GM23338 (cell line): Measurements from ENCODE around the gene CATSPERZ. TPM values are rescaled to one million over a fixed set of nuclear protein-coding genes. Genes with fewer than 3 reads are reported as not detected.

ENCODE experiments used
- ATAC-seq: fragments of 200-7000 bp; cut with Tn5 transposase; 3 replicates; pipeline ENCODE4 v1.9.1; 2020
- DNase-seq: peaks from one replicate; pipeline ENCODE4 v3.0.0-alpha.2; 2015; ENCODE audit warnings: low spot score
- H2AFZ ChIP-seq: fragments of 200-600 bp; sonication (generic); 2 replicates; pipeline ENCODE4 v1.8.0; 2016; ENCODE audit warnings: antibody characterized with exemption, mild to moderate bottlenecking, moderate library complexity
- H3F3A ChIP-seq: fragments of 200-600 bp; sonication (generic); replicated peaks from 2 replicates; pipeline ENCODE4 v1.8.0; 2017; ENCODE audit warnings: antibody characterized with exemption, mixed run types, low read depth
- H3K27ac ChIP-seq: fragments of 200-600 bp; sonication (generic); 2 replicates; pipeline ENCODE4 v1.6.1; 2016; ENCODE audit warnings: low read depth
- H3K27me3 ChIP-seq: fragments of 200-600 bp; sonication (generic); 2 replicates; pipeline ENCODE4 v1.8.0; 2016; ENCODE audit warnings: mild to moderate bottlenecking, mixed run types, moderate library complexity; ENCODE audit not compliant: insufficient read depth
- H3K36me3 ChIP-seq: fragments of 200-600 bp; sonication (generic); 2 replicates; pipeline ENCODE4 v1.8.0; 2016; ENCODE audit warnings: mild to moderate bottlenecking; ENCODE audit not compliant: insufficient read depth
- H3K4me1 ChIP-seq: fragments of 200-600 bp; sonication (generic); 2 replicates; pipeline ENCODE4 v1.8.0; 2016; ENCODE audit warnings: mild to moderate bottlenecking, moderate library complexity; ENCODE audit not compliant: insufficient read depth
- H3K4me2 ChIP-seq: fragments of 200-600 bp; sonication (generic); 2 replicates; pipeline ENCODE4 v1.7.1; 2017; ENCODE audit warnings: mixed run types
- H3K4me3 ChIP-seq: fragments of 200-600 bp; sonication (generic); 2 replicates; pipeline ENCODE4 v1.6.1; 2016; ENCODE audit warnings: mixed run types
- H3K79me2 ChIP-seq: fragments of 200-600 bp; sonication (generic); replicated peaks from 2 replicates; pipeline ENCODE4 v1.8.0; 2017; ENCODE audit warnings: mild to moderate bottlenecking; ENCODE audit not compliant: insufficient read depth
- H3K9me2 ChIP-seq: fragments of 200-600 bp; sonication (generic); 2 replicates; pipeline ENCODE4 v1.8.0; 2017; ENCODE audit not compliant: insufficient read depth
- H4K20me1 ChIP-seq: fragments of 200-600 bp; sonication (generic); replicated peaks from 2 replicates; pipeline ENCODE4 v1.8.0; 2017; ENCODE audit warnings: mild to moderate bottlenecking; ENCODE audit not compliant: insufficient read depth
- H3K27ac Mint-ChIP-seq: 2 replicates; pipeline ENCODE4 v1.8.0; 2020; ENCODE audit warnings: inconsistent platforms, mild to moderate bottlenecking, moderate library complexity, mixed read lengths
- H3K27me3 Mint-ChIP-seq: 3 replicates; pipeline ENCODE4 v1.8.0; 2022; ENCODE audit warnings: low read depth, mild to moderate bottlenecking, moderate library complexity, mixed read lengths, inconsistent platforms; ENCODE audit not compliant: insufficient read depth, poor library complexity
- H3K36me3 Mint-ChIP-seq: 3 replicates; pipeline ENCODE4 v1.8.0; 2021; ENCODE audit warnings: low read depth, mild to moderate bottlenecking, inconsistent platforms, moderate library complexity, mixed read lengths
- H3K4me1 Mint-ChIP-seq: 3 replicates; pipeline ENCODE4 v1.8.0; 2020; ENCODE audit warnings: mild to moderate bottlenecking, inconsistent platforms, mixed read lengths
- H3K4me3 Mint-ChIP-seq: 3 replicates; pipeline ENCODE4 v1.8.0; 2021; ENCODE audit warnings: moderate library complexity, mild to moderate bottlenecking, inconsistent platforms, mixed read lengths
- H3K9me3 Mint-ChIP-seq: 3 replicates; pipeline ENCODE4 v1.8.0; 2020; ENCODE audit warnings: moderate library complexity, mild to moderate bottlenecking, inconsistent platforms, mixed read lengths
- CREB1 ChIP-seq: fragments of 250-450 bp; sonication (Bioruptor Pico); IDR thresholded peaks from 2 replicates; pipeline ENCODE4 v1.5.0; 2020; ENCODE audit warnings: low read depth, mild to moderate bottlenecking, moderate library complexity
- CTCF ChIP-seq, 2 experiments: fragments of 200-600 bp in 1 of 2; sonication (generic) in 1 of 2; conservative IDR thresholded peaks; 2 replicates each; pipeline versions ENCODE4 v1.5.1 to v1.6.1; 2016 to 2017; ENCODE audit warnings: antibody characterized with exemption in 2 of 2, low read depth in 2 of 2, mild to moderate bottlenecking in 2 of 2, moderate library complexity in 1 of 2
- ETS1 ChIP-seq: IDR thresholded peaks from 2 replicates; pipeline ENCODE4 v1.6.1; 2016; ENCODE audit warnings: antibody characterized with exemption
- EZH2 ChIP-seq: fragments of 200-600 bp; sonication (generic); IDR thresholded peaks from one replicate; pipeline ENCODE4 v1.8.0; 2017; ENCODE audit warnings: antibody characterized with exemption, mild to moderate bottlenecking, low read depth; ENCODE audit not compliant: unreplicated experiment
- EZH2phosphoT487 ChIP-seq: fragments of 200-600 bp; sonication (generic); IDR thresholded peaks from one replicate; pipeline ENCODE4 v1.8.1; 2018; ENCODE audit warnings: antibody characterized with exemption; ENCODE audit not compliant: unreplicated experiment
- NANOG ChIP-seq: IDR thresholded peaks from 2 replicates; pipeline ENCODE4 v1.6.1; 2016; ENCODE audit warnings: antibody characterized with exemption, borderline replicate concordance
- POLR2AphosphoS5 ChIP-seq: IDR thresholded peaks from 2 replicates; pipeline ENCODE4 v1.6.1; 2016; ENCODE audit warnings: antibody characterized with exemption, low read depth
- REST ChIP-seq: IDR thresholded peaks from one replicate; pipeline ENCODE4 v1.6.1; 2018; ENCODE audit warnings: antibody characterized with exemption; ENCODE audit not compliant: unreplicated experiment
- STAT1 ChIP-seq: IDR thresholded peaks from one replicate; pipeline ENCODE4 v1.6.1; 2016; ENCODE audit warnings: antibody characterized with exemption; ENCODE audit not compliant: unreplicated experiment
- ZNF114 ChIP-seq: fragments of 250-450 bp; sonication (Bioruptor Pico); IDR thresholded peaks from 2 replicates; pipeline ENCODE4 v1.5.0; 2020; ENCODE audit warnings: mild to moderate bottlenecking, moderate library complexity
- polyA plus RNA-seq: library from polyadenylated mRNA; unstranded; fragments of >200 nt; fragmentation: Nextera tagmentation; extraction: Ambion mirVana; gene quantifications from 2 replicates; pipeline ENCODE4 v1.2.1, GENCODE V29; 2016
- total RNA-seq: library from RNA; depleted of rRNA; stranded (reverse); fragments of >200 nt; shearing (Covaris generic); gene quantifications from 2 replicates; pipeline ENCODE4 v1.2.3, GENCODE V29; 2014

The CATSPERZ gene
- total and polyA plus RNA-seq, 2 experiments from 2014 or later: 0.99 TPM; not detected in 1

- no peaks in the 10 kb centered on the region for H3K27me3 ChIP-seq
- Mint-ChIP-seq H3K27ac (peak within 1 kb of the TSS; percentile 100), H3K4me3 (peak within 1 kb of the TSS; percentile 98), H3K4me1 (peaks cover 19% of the 10 kb centered on the region), H3K36me3 (peaks cover 50% of the 10 kb centered on the region), H3K27me3 (peaks cover 24% of the 10 kb centered on the region), H3K9me3 (no peaks in the 10 kb centered on the region; the same call in 1 of the 3 replicates)
- H3K4me1 ChIP-seq: peaks cover 12% of the 10 kb centered on the region
- peaks cover 3% of the 10 kb centered on the region; the same call in 1 of the 2 replicates for H3K36me3 ChIP-seq
- peak within 1 kb of the TSS; percentile 93 for H3K27ac ChIP-seq
- DNase-seq (peak; percentile 97), ATAC-seq (peak; percentile 71)
- H3K79me2 ChIP-seq: peaks cover 16% of the 10 kb centered on the region
- peak within 1 kb of the TSS; percentile 87 for H2AFZ ChIP-seq
- peak within 1 kb of the TSS; percentile 82 for H3K4me3 ChIP-seq
- peaks cover 17% of the 10 kb centered on the region; the same call in 1 of the 2 replicates for H3F3A ChIP-seq
- H4K20me1 ChIP-seq: no peaks in the 10 kb centered on the region; the same call in 1 of the 2 replicates
- no peak for TF ChIP-seq NANOG
- peak; percentile 18 to 74; a peak in 3 of 4 replicates for TF ChIP-seq CTCF (conservative IDR thresholded peaks at IDR 0.05; ENCODE audit: low read depth in 2 of 2)
- TF ChIP-seq POLR2AphosphoS5: peak; percentile 79
- TF ChIP-seq ETS1: 0 out of 2 replicates have a peak, but pooled peaks have one; percentile 6
- no peaks in the 10 kb centered on the region for H3K9me2 ChIP-seq
- H3K4me2 ChIP-seq: peak within 1 kb of the TSS; percentile 74
Observed at GRCh38 chr11:64317961-64318765, 18.0 kb downstream of the CATSPERZ start, which contains the start of gene PRDX5. Gene PRDX5, plus strand, starts transcription at chr11:64318121. Its CDS starts 95 bp downstream, at chr11:64318216.

- Histone ChIP-seq H3K9me2 (no peaks in the 10 kb centered on the region), H4K20me1 (no peaks in the 10 kb centered on the region; the same call in 1 of the 2 replicates), H3F3A (peaks cover 17% of the 10 kb centered on the region; the same call in 1 of the 2 replicates), H3K4me1 (peaks cover 12% of the 10 kb centered on the region), H3K4me3 (peak overlapping the region; percentile 82), H2AFZ (no peak overlapping the region), H3K4me2 (peak overlapping the region; percentile 74), H3K36me3 (peaks cover 3% of the 10 kb centered on the region; the same call in 1 of the 2 replicates), H3K27ac (no peak overlapping the region), H3K79me2 (peaks cover 16% of the 10 kb centered on the region), H3K27me3 (no peaks in the 10 kb centered on the region)
- no peaks in the 10 kb centered on the region; the same call in 1 of the 3 replicates for H3K9me3 Mint-ChIP-seq
- H3K27ac Mint-ChIP-seq: peak overlapping the region; percentile 47
- H3K4me1 Mint-ChIP-seq: peaks cover 23% of the 10 kb centered on the region
- TF ChIP-seq NANOG (no peak), EZH2phosphoT487 (no peak), CTCF (conservative IDR thresholded peaks at IDR 0.05; ENCODE audit: low read depth in 2 of 2) (no peak), CREB1 (CRISPR knock-in tag) (no peak), EZH2 (no peak), ZNF114 (CRISPR knock-in tag) (no peak), STAT1 (no peak), REST (no peak)
- ATAC-seq (no peak), DNase-seq (peak; percentile 50)
- H3K4me3 Mint-ChIP-seq: peak overlapping the region; percentile 98
- H3K36me3 Mint-ChIP-seq: peaks cover 50% of the 10 kb centered on the region
- peaks cover 23% of the 10 kb centered on the region for H3K27me3 Mint-ChIP-seq
Observed at GRCh38 chr11:64318766-64319761, 18.9 kb downstream of the CATSPERZ start.
